Brain microvascular endothelial cell (primary cell): ENCODE measurements around the gene DLL4.
A peak's percentile ranks its signal among the peaks of the same experiment; 100 is the strongest.

Experiments
- DNase-seq: peaks from one replicate; pipeline ENCODE4 v3.0.0-alpha.2; 2020
- H3K27ac ChIP-seq: fragments of 250-450 bp; sonication (Bioruptor Pico); 2 replicates; pipeline ENCODE4 v1.5.1; 2020; ENCODE audit warnings: mild to moderate bottlenecking, moderate library complexity
- H3K27me3 ChIP-seq: fragments of 250-450 bp; sonication (Bioruptor Pico); replicated peaks from 2 replicates; pipeline ENCODE4 v1.5.1; 2020; ENCODE audit warnings: mild to moderate bottlenecking
- H3K36me3 ChIP-seq: fragments of 250-450 bp; sonication (Bioruptor Pico); replicated peaks from 2 replicates; pipeline ENCODE4 v1.5.1; 2020; ENCODE audit warnings: mild to moderate bottlenecking
- H3K4me3 ChIP-seq: 2 replicates; pipeline ENCODE4 v1.5.1; 2011; ENCODE audit warnings: low read depth, mild to moderate bottlenecking, control low read depth, low read length, moderate library complexity
- in situ Hi-C: cut with HindIII; loops from 2 replicates; pipeline ENCODE4 v1.10.0; 2017; ENCODE audit warnings: low sequenced_read_pairs, low pct_ligation_motif_present
- TF ChIP-seq, protein P1 (sequence below): IDR thresholded peaks from 2 replicates; pipeline ENCODE4 v1.5.1; 2011; ENCODE audit warnings: low read depth, mild to moderate bottlenecking, moderate library complexity, low read length, control low read depth, inconsistent platforms; ENCODE audit errors: missing control alignments

The DLL4 gene

DNA sequence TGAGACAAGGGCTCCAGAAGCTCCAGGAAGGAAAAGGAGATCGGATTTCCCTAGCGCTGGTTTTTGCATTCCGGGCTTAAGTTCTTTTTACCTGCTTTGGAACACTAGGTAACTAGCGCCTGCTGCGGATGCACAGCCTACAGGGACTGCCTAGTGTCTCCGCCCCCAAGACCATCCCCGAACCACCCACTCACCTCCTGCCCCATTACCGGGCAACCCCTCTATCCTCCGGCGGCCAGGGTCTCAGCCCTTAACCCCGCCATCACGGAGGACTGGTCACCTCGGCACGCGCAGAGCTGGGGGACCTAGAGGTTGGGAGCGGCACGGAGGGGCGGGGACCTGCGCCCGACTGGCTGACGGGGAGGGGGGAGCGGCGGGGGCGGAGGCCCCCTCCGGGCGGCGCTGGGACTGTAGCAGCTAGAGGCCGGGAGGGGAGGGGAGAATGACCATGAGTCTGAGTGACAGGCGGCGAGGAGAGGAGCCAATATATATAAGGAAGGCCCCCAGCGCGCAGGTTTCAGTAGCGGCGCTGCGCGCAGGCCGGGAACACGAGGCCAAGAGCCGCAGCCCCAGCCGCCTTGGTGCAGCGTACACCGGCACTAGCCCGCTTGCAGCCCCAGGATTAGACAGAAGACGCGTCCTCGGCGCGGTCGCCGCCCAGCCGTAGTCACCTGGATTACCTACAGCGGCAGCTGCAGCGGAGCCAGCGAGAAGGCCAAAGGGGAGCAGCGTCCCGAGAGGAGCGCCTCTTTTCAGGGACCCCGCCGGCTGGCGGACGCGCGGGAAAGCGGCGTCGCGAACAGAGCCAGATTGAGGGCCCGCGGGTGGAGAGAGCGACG lies at the start of gene DLL4:
DLL4 (plus strand) TSS at position 520 of the 839 bp plus-strand sequence. CDS start 329 bp downstream, outside the sequence.
- Histone ChIP-seq H3K27ac (no peak within 1 kb of the TSS), H3K36me3 (no peaks in the 10 kb centered on the region), H3K27me3 (peaks cover 40% of the 10 kb centered on the region), H3K4me3 (peak within 1 kb of the TSS; percentile 39)
- TF ChIP-seq, protein P1, sequence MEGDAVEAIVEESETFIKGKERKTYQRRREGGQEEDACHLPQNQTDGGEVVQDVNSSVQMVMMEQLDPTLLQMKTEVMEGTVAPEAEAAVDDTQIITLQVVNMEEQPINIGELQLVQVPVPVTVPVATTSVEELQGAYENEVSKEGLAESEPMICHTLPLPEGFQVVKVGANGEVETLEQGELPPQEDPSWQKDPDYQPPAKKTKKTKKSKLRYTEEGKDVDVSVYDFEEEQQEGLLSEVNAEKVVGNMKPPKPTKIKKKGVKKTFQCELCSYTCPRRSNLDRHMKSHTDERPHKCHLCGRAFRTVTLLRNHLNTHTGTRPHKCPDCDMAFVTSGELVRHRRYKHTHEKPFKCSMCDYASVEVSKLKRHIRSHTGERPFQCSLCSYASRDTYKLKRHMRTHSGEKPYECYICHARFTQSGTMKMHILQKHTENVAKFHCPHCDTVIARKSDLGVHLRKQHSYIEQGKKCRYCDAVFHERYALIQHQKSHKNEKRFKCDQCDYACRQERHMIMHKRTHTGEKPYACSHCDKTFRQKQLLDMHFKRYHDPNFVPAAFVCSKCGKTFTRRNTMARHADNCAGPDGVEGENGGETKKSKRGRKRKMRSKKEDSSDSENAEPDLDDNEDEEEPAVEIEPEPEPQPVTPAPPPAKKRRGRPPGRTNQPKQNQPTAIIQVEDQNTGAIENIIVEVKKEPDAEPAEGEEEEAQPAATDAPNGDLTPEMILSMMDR: no peak
- peak; percentile 40 for DNase-seq
- in situ Hi-C loops: no loop called here

DNA sequence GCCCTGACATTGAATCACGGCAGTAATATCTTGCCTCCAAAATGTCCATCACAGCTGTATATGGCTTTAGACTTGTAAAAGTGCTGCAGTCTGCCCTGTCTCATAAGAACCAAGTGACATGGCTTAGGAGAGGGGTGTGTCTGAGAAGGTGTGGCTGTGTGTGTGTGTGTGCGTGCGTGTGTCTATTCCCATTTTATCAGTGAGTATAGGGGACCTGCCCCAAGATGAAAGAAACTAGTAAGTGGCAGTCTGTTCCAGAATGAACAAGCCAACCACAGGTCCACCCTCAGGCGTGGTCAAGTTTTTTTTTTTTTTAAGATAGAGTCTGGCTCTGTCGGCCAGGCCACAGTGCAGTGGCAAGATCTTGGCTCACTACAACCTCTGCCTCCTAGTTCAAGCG lies 49.5 kb upstream of the DLL4 start:
- Histone ChIP-seq H3K4me3 (no peak overlapping the region), H3K27ac (no peak overlapping the region), H3K36me3 (no peaks in the 10 kb centered on the region), H3K27me3 (no peaks in the 10 kb centered on the region)
- in situ Hi-C loops: no loop called here
- TF ChIP-seq, protein P1: no peak
- no peak for DNase-seq

DNA sequence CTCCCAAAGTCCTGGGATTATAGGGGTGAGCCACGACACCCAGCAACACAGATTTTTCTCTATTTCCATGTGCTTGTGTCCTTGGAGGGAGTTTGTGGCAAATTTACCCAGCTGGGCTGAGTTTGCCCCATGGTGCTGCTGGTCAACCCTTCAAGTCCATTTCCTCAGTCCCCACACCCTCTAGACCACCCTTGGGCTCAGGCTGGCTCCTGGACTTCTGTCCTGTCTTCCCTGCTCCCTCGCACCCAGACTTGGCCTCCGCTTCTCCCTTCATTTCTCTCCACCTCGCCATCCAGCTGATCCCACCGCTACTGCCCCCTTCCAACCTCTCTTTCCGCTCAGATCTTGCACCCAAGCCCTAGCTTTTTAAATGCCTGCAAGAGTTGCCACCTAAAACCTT lies 47.8 kb upstream of the DLL4 start:
- H3K4me3 ChIP-seq: no peak overlapping the region
- TF ChIP-seq, protein P1: no peak
- H3K27me3 ChIP-seq: no peaks in the 10 kb centered on the region
- in situ Hi-C loops: no loop called here
- H3K36me3 ChIP-seq: no peaks in the 10 kb centered on the region
- H3K27ac ChIP-seq: no peak overlapping the region
- DNase-seq: no peak

DNA sequence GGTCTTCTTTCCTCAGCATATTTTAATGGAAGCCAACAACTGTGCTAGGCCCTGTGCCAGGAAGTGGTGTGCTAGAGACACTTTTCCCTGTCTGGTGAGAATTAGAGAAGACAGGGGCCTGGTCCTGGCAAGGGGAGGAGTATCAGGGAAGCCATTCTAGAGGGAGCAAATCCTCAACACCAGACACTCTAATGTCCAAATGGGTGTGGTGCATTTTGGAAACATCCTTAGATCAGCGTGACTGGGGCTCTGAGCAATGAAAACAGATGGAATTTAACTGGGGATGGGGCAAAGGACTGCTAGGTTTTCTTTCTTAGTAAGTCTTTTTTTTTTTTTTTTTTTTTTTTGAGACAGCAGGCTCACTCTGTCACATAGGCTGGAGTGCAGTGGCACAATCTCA lies 42.6 kb upstream of the DLL4 start:
- Histone ChIP-seq H3K27ac (no peak overlapping the region), H3K36me3 (no peaks in the 10 kb centered on the region), H3K27me3 (no peaks in the 10 kb centered on the region), H3K4me3 (no peak overlapping the region)
- in situ Hi-C loops: no loop called here
- TF ChIP-seq, protein P1: no peak
- DNase-seq: no peak

DNA sequence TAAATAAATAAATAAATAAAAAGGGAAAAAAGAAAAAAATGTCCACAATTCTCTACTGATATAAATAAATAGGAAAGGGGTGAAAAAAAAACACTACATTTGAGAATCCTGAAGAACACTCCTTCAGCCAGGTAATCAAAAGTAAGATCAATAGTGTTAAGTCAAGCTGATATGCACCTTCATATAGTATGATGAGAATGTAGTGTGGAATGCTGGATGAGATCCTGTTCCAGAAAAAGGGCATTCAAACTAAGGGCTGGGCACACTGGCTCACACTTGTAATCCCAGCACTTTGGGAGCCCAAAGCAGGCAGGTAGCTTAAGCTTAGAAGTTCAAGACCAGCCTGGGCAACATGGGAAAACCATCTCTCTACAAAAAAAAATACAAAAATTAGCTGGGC lies 40.0 kb upstream of the DLL4 start:
- TF ChIP-seq, protein P1: no peak
- Histone ChIP-seq H3K27me3 (no peaks in the 10 kb centered on the region), H3K36me3 (no peaks in the 10 kb centered on the region), H3K4me3 (no peak overlapping the region), H3K27ac (no peak overlapping the region)
- in situ Hi-C loops: no loop called here
- DNase-seq: no peak
